Erythroblast (primary cell): Measurements from ENCODE around the gene C5orf46.

Source experiments
- GATA1 ChIP-seq: IDR thresholded peaks from 2 replicates; pipeline ENCODE4 v1.6.1; 2011; ENCODE audit warnings: low read depth, mild to moderate bottlenecking, control low read depth, low read length, moderate library complexity
- POLR2A ChIP-seq: IDR thresholded peaks from 2 replicates; pipeline ENCODE4 v1.6.1; 2011; ENCODE audit warnings: mild to moderate bottlenecking, low read length

DNA sequence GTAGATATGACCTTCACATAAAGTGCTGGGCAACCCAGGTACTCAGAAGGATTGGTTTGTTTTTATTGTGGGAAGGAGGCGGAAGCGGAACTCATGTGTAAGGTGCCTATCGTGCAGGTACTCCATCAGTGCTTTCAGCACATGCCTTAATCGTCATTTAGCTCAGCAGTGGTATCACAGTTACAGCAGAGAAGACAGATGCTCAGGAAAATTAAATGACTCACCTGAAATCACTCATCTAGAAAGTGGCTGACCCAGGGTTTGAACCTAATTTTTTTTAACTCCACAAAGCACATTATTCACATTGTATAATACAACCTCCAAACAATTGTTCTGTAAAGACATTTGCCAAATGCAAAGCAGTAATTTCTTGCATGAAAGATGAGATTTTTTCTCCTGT is 2.2 kb downstream of the C5orf46 start:
- TF ChIP-seq POLR2A (no peak), GATA1 (no peak)
